Measurements from ENCODE around the gene RYR3.

RYR3 gene

DNA sequence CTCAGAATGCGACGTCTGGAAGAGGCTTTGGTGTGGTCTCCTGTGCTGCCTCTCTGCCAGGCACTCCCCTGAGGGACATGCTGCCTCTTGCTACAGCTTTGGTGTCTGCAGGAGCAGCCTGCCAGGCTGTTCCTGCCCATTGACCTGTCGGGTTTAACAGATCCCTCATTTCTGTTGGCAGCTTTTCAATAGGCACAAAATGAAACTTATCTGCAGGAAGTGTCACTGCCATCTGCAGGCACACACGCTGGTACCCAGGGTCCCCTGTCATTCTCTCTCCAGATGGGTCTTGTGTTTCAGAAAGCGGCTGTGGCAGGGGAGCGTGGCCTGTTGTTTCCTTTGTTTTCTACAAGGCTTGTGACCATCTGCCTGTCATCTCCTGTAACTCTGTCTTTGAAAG lies 329.2 kb downstream of the RYR3 start:
- DNase-seq = no peak

DNA sequence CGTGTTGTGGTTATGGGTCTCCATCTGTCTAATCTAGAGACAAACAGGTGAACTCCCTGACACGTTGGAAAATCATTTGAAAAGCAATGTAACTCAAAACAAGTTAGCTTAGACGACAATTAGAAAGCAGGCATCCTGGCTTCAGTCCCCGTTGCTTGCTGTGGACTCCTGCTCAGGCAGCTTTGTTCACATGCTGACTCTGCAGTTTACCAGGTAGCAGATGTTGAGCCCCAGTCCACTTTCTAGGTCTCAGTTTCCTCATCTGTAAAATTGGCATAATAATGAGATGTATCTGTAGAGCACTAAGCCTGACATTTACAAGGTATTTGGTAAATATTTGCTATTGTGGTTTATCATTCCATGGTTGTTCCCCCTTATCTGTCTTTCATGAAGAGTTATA lies 330.3 kb downstream of the RYR3 start:
- no peak for DNase-seq

- DNase-seq = no peak
Measured at GRCh38 chr15:33644304-33644703, 333.5 kb downstream of the RYR3 start.

- DNase-seq = no peak
Measured at GRCh38 chr15:33646744-33647143, 336.0 kb downstream of the RYR3 start.

GRCh38 chr15:33649217-33649933 lies 338.6 kb downstream of the RYR3 start:
- no peak for DNase-seq

GRCh38 chr15:33654860-33655259 lies 344.1 kb downstream of the RYR3 start:
- peak in 1 of 56 donors; percentile 2 for DNase-seq

DNA sequence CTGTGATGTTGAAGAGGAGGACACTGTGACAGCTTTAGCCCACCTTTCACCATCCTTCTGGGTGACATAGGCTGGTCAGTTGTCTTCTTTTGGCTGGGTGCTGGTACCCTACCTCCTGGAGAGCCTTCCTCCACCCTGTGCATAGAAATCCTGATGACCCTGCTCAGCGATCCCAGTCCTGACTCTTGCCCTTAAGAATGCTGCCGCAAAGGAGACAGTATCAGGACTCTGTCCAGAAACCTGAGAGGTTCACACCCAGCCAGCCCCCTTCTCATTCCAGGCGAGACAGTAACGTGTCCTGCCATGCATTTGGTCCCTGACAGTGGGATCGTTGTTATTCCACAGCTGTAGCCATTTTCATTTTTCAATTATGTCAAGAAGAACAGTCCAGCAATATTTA lies 344.7 kb downstream of the RYR3 start:
- no peak for DNase-seq

DNA sequence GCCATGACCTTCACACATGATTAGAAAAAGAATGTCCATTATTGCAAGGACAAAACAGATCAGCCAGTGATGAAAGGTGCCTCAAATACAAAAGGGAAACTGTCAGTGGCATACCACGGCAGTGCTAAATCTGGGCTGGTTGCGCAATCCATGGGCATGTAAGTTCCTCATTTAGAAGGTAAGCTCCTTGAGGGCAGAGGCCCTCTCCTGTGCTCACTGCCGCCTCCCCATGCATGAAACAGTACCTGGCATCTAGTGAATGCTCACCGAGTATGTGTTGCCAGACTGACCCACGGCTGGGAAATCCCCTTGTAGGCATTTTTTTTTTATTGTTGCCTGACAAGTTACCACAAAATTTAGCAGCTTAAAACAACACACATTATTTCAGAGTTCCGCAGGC lies 345.4 kb downstream of the RYR3 start:
- no peak for DNase-seq

DNA sequence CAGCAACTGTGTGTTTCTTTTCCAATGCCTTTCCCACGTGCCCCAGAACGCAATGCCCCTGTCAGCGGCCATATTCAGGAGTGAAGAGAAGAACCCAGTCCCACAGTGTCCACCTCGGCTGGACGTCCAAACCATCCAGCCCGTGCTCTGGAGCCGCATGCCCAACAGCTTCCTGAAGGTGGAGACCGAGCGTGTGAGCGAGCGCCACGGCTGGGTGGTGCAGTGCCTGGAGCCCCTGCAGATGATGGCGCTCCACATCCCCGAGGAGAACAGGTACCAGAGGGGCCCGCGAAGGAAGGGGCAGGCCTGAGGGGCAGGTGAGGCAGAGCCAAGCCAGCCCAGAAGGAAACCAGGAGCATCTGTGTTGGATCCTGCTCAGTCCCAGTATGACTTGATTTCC lies 349.4 kb downstream of the RYR3 start:
- DNase-seq = no peak

GRCh38 chr15:33662014-33662413 lies 351.2 kb downstream of the RYR3 start:
- no peak for DNase-seq

DNA sequence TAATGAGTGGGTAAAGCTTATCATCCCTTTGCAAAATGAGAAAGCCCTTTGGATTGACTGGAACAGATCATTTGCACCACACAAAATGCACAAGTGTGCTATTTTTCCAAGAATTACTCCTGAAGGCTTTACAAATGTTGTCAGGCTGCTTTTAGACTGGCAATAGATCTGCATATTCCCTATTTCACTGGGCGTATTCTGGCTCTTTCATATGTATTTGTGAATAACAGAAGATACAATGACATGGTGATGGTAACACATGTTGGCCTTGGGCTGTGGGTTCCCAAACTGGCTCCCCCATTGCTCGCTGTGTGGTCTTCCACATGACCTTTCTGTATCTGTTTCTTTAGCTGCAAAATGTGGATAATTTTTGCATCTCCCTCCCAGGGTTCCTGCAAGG lies 354.2 kb downstream of the RYR3 start:
- no peak for DNase-seq

GRCh38 chr15:33670567-33670966 lies 359.8 kb downstream of the RYR3 start:
- DNase-seq = no peak

DNA sequence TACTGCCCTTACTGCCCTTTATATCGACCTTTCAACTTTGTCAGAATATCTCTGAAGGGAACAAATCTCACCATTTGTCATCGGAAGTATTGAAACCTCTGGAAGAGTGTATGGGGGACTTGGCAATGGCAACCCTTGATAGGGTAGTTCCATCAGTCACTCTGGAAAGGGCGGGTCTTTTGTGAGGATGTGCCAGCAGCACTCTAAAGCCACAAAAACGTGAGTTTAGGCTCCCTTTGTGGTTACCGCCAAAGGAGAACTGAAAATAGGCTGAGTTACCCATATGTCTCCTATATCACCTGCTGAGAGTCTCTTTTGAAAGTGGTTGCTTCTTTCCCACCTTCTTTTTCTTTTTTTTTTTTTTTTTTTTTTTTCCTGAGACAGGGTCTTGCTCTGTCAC lies 360.7 kb downstream of the RYR3 start:
- no peak for DNase-seq

- peak in 1 of 56 donors; percentile 9 for DNase-seq
Measured at GRCh38 chr15:33675246-33675645, 364.5 kb downstream of the RYR3 start.

GRCh38 chr15:33677238-33677830 lies 366.6 kb downstream of the RYR3 start:
- DNase-seq = no peak

- DNase-seq = no peak
Measured at GRCh38 chr15:33678176-33678575, 367.4 kb downstream of the RYR3 start.

GRCh38 chr15:33678602-33679001 lies 367.8 kb downstream of the RYR3 start:
- DNase-seq = no peak

- DNase-seq = no peak
Measured at GRCh38 chr15:33679061-33679460, 368.3 kb downstream of the RYR3 start.

GRCh38 chr15:33680336-33680735 lies 369.6 kb downstream of the RYR3 start:
- no peak for DNase-seq

GRCh38 chr15:33693166-33693800 lies 382.5 kb downstream of the RYR3 start:
- peak in 17 of 56 donors; percentile 1 to 54 (median 15) for DNase-seq

- peak in 1 of 56 donors; percentile 10 for DNase-seq
Measured at GRCh38 chr15:33698126-33698525, 387.4 kb downstream of the RYR3 start.

GRCh38 chr15:33699145-33699544 lies 388.4 kb downstream of the RYR3 start:
- no peak for DNase-seq

Data from nucleus accumbens (tissue), 56 donors.